Measurements from ENCODE around the gene TRERF1.

DNA sequence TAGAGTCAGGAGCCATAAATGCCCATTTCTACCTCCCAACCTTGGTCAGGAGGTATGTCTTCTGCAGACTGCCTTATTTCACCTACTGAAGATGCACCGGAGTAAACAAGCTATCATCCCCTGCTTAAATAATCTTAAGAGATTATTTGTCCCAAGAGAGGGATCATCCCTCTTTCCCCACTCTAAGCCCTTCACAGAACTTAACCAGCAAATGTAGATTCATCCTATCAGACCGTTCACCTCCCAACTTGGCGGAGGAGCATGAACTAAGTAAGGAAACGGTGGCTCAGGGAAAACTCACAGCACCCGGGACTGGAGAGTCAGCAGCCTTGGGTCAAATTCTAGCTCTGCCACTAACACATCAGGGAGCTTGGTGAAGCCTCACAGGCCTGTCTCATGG, 115.3 kb downstream of the TRERF1 start:
- TF ChIP-seq, protein P1, sequence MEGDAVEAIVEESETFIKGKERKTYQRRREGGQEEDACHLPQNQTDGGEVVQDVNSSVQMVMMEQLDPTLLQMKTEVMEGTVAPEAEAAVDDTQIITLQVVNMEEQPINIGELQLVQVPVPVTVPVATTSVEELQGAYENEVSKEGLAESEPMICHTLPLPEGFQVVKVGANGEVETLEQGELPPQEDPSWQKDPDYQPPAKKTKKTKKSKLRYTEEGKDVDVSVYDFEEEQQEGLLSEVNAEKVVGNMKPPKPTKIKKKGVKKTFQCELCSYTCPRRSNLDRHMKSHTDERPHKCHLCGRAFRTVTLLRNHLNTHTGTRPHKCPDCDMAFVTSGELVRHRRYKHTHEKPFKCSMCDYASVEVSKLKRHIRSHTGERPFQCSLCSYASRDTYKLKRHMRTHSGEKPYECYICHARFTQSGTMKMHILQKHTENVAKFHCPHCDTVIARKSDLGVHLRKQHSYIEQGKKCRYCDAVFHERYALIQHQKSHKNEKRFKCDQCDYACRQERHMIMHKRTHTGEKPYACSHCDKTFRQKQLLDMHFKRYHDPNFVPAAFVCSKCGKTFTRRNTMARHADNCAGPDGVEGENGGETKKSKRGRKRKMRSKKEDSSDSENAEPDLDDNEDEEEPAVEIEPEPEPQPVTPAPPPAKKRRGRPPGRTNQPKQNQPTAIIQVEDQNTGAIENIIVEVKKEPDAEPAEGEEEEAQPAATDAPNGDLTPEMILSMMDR (IDR thresholded peaks at IDR 0.05), result no peak
- TF ChIP-seq NRF1 (IDR thresholded peaks at IDR 0.05; ENCODE audit: low read depth, low read length), result no peak
- TF ChIP-seq SIN3A (IDR thresholded peaks at IDR 0.05; ENCODE audit: borderline replicate concordance, low read depth, low read length), result no peak
- no peak for TF ChIP-seq MXI1 (IDR thresholded peaks at IDR 0.05; ENCODE audit: low read depth, low read length)
- no peak for TF ChIP-seq FOXJ3 (CRISPR knock-in tag; IDR thresholded peaks at IDR 0.05)
- no peak for TF ChIP-seq RCOR1 (IDR thresholded peaks at IDR 0.05; ENCODE audit: low read length)
- TF ChIP-seq, protein P2, sequence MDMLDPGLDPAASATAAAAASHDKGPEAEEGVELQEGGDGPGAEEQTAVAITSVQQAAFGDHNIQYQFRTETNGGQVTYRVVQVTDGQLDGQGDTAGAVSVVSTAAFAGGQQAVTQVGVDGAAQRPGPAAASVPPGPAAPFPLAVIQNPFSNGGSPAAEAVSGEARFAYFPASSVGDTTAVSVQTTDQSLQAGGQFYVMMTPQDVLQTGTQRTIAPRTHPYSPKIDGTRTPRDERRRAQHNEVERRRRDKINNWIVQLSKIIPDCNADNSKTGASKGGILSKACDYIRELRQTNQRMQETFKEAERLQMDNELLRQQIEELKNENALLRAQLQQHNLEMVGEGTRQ (IDR thresholded peaks at IDR 0.05; ENCODE audit: borderline replicate concordance, low read depth, low read length), result no peak
- no peak for TF ChIP-seq ELF1 (IDR thresholded peaks at IDR 0.05)

All from SK-N-SH (cell line).